Measurements from ENCODE around the gene MACF1. TPM values are rescaled to one million over a fixed set of nuclear protein-coding genes. Genes with fewer than 3 reads are reported as not detected.
A peak's percentile ranks its signal among the peaks of the same experiment; 100 is the strongest.

The MACF1 gene
- total and polyA plus RNA-seq, 5 donors from 2014 or later: 21.8 to 431 (median 26.2) TPM

GRCh38 chr1:39213511-39214002 lies 9.1 kb downstream of the MACF1 start:
- Mint-ChIP-seq H3K27ac (peak overlapping the region; percentile 44 to 92 (median 45)), H3K27me3 (no peaks in the 10 kb centered on the region), H3K4me1 (peaks cover 32 to 59% (median 45%) of the 10 kb centered on the region in 4 donors), H3K4me3 (peak overlapping the region in 3 of 4 donors; percentile 91 to 95 (median 94)), H3K9me3 (peaks cover 0 to 4% (median 0%) of the 10 kb centered on the region in 7 donors), H3K36me3 (peaks cover 8% of the 10 kb centered on the region)
- H3K27ac ChIP-seq (ENCODE audit: insufficient read depth, low read length, poor library complexity, severe bottlenecking): peak overlapping the region; percentile 8
- no peaks in the 10 kb centered on the region for H3K27me3 ChIP-seq (ENCODE audit: control insufficient read depth, insufficient read depth, low read length)
- H3K36me3 ChIP-seq (ENCODE audit: control insufficient read depth, insufficient read depth, low read length): no peaks in the 10 kb centered on the region
- H3K4me1 ChIP-seq (ENCODE audit: control insufficient read depth, insufficient read depth, low read length, poor library complexity, severe bottlenecking): peaks cover 47% of the 10 kb centered on the region
- no peak overlapping the region for H3K4me3 ChIP-seq (ENCODE audit: low read depth, low read length)
- ATAC-seq (ENCODE audit: low read depth in 2 of 2): no peak
- DNase-seq: no peak
- no peaks in the 10 kb centered on the region for H3K9me3 ChIP-seq (ENCODE audit: control insufficient read depth in 2 of 2, low read length in 2 of 2)

- H3K36me3 Mint-ChIP-seq: peaks cover 10% of the 10 kb centered on the region
- H3K4me1 ChIP-seq (ENCODE audit: control insufficient read depth, insufficient read depth, low read length, poor library complexity, severe bottlenecking): peaks cover 53% of the 10 kb centered on the region
- DNase-seq: no peak
- H3K4me3 ChIP-seq (ENCODE audit: low read depth, low read length): peak overlapping the region; percentile 99
- H3K27ac Mint-ChIP-seq: peak overlapping the region; percentile 33 to 92 (median 92)
- peak overlapping the region; percentile 91 to 95 (median 92) for H3K4me3 Mint-ChIP-seq
- no peaks in the 10 kb centered on the region for H3K27me3 ChIP-seq (ENCODE audit: control insufficient read depth, insufficient read depth, low read length)
- peak overlapping the region; percentile 8 for H3K27ac ChIP-seq (ENCODE audit: insufficient read depth, low read length, poor library complexity, severe bottlenecking)
- H3K9me3 ChIP-seq (ENCODE audit: control insufficient read depth in 2 of 2, low read length in 2 of 2): no peaks in the 10 kb centered on the region
- peaks cover 35 to 65% (median 49%) of the 10 kb centered on the region in 4 donors for H3K4me1 Mint-ChIP-seq
- H3K27me3 Mint-ChIP-seq: no peaks in the 10 kb centered on the region
- peaks cover 0 to 4% (median 0%) of the 10 kb centered on the region in 7 donors for H3K9me3 Mint-ChIP-seq
- no peaks in the 10 kb centered on the region for H3K36me3 ChIP-seq (ENCODE audit: control insufficient read depth, insufficient read depth, low read length)
- ATAC-seq (ENCODE audit: low read depth in 2 of 2): no peak
Measured at GRCh38 chr1:39214021-39214713, 9.7 kb downstream of the MACF1 start.

- peaks cover 56% of the 10 kb centered on the region for H3K4me1 ChIP-seq (ENCODE audit: control insufficient read depth, insufficient read depth, low read length, poor library complexity, severe bottlenecking)
- peaks cover 14% of the 10 kb centered on the region for H3K36me3 Mint-ChIP-seq
- peaks cover 35 to 65% (median 49%) of the 10 kb centered on the region in 4 donors for H3K4me1 Mint-ChIP-seq
- no peaks in the 10 kb centered on the region for H3K9me3 ChIP-seq (ENCODE audit: control insufficient read depth in 2 of 2, low read length in 2 of 2)
- H3K27ac ChIP-seq (ENCODE audit: insufficient read depth, low read length, poor library complexity, severe bottlenecking): peak overlapping the region; percentile 79
- no peaks in the 10 kb centered on the region for H3K27me3 ChIP-seq (ENCODE audit: control insufficient read depth, insufficient read depth, low read length)
- peak overlapping the region; percentile 91 to 95 (median 92) for H3K4me3 Mint-ChIP-seq
- peak overlapping the region; percentile 99 for H3K4me3 ChIP-seq (ENCODE audit: low read depth, low read length)
- no peak for DNase-seq
- no peaks in the 10 kb centered on the region for H3K27me3 Mint-ChIP-seq
- peaks cover 3% of the 10 kb centered on the region for H3K36me3 ChIP-seq (ENCODE audit: control insufficient read depth, insufficient read depth, low read length)
- ATAC-seq (ENCODE audit: low read depth in 2 of 2): no peak
- H3K27ac Mint-ChIP-seq: peak overlapping the region; percentile 92 to 98 (median 92)
- peaks cover 0 to 4% (median 0%) of the 10 kb centered on the region in 7 donors for H3K9me3 Mint-ChIP-seq
Measured at GRCh38 chr1:39214714-39214997, 10.2 kb downstream of the MACF1 start.

GRCh38 chr1:39214998-39215873 lies 10.7 kb downstream of the MACF1 start:
- ATAC-seq (ENCODE audit: low read depth in 2 of 2): peak; percentile 67 to 74
- Histone ChIP-seq H3K4me3 (ENCODE audit: low read depth, low read length) (peak overlapping the region; percentile 99), H3K27me3 (ENCODE audit: control insufficient read depth, insufficient read depth, low read length) (no peaks in the 10 kb centered on the region), H3K27ac (ENCODE audit: insufficient read depth, low read length, poor library complexity, severe bottlenecking) (peak overlapping the region; percentile 79), H3K9me3 (ENCODE audit: control insufficient read depth in 2 of 2, low read length in 2 of 2) (no peaks in the 10 kb centered on the region), H3K4me1 (ENCODE audit: control insufficient read depth, insufficient read depth, low read length, poor library complexity, severe bottlenecking) (peaks cover 58% of the 10 kb centered on the region), H3K36me3 (ENCODE audit: control insufficient read depth, insufficient read depth, low read length) (peaks cover 3% of the 10 kb centered on the region)
- Mint-ChIP-seq H3K4me1 (peaks cover 35 to 65% (median 48%) of the 10 kb centered on the region in 4 donors), H3K9me3 (peaks cover 0 to 4% (median 0%) of the 10 kb centered on the region in 7 donors), H3K36me3 (peaks cover 14% of the 10 kb centered on the region), H3K27me3 (no peaks in the 10 kb centered on the region), H3K27ac (peak overlapping the region; percentile 92 to 98 (median 92)), H3K4me3 (peak overlapping the region; percentile 91 to 95 (median 92))
- peak in 2 of 3 donors; percentile 45 to 68 for DNase-seq

- Mint-ChIP-seq H3K4me1 (peaks cover 48 to 73% (median 56%) of the 10 kb centered on the region in 4 donors), H3K27me3 (no peaks in the 10 kb centered on the region), H3K4me3 (peak overlapping the region; percentile 91 to 95 (median 92)), H3K36me3 (peaks cover 21% of the 10 kb centered on the region), H3K9me3 (no peaks in the 10 kb centered on the region), H3K27ac (peak overlapping the region; percentile 76 to 92 (median 86))
- Histone ChIP-seq H3K9me3 (ENCODE audit: control insufficient read depth in 2 of 2, low read length in 2 of 2) (no peaks in the 10 kb centered on the region), H3K36me3 (ENCODE audit: control insufficient read depth, insufficient read depth, low read length) (peaks cover 11% of the 10 kb centered on the region), H3K4me3 (ENCODE audit: low read depth, low read length) (peak overlapping the region; percentile 99), H3K27me3 (ENCODE audit: control insufficient read depth, insufficient read depth, low read length) (no peaks in the 10 kb centered on the region), H3K4me1 (ENCODE audit: control insufficient read depth, insufficient read depth, low read length, poor library complexity, severe bottlenecking) (peaks cover 73% of the 10 kb centered on the region), H3K27ac (ENCODE audit: insufficient read depth, low read length, poor library complexity, severe bottlenecking) (peak overlapping the region; percentile 79)
- ATAC-seq (ENCODE audit: low read depth in 2 of 2): no peak
- DNase-seq: no peak
Measured at GRCh38 chr1:39216771-39217170, 12.3 kb downstream of the MACF1 start.

- Histone ChIP-seq H3K27ac (ENCODE audit: insufficient read depth, low read length, poor library complexity, severe bottlenecking) (no peak overlapping the region), H3K36me3 (ENCODE audit: control insufficient read depth, insufficient read depth, low read length) (peaks cover 21% of the 10 kb centered on the region), H3K27me3 (ENCODE audit: control insufficient read depth, insufficient read depth, low read length) (no peaks in the 10 kb centered on the region), H3K4me3 (ENCODE audit: low read depth, low read length) (peak overlapping the region; percentile 51), H3K4me1 (ENCODE audit: control insufficient read depth, insufficient read depth, low read length, poor library complexity, severe bottlenecking) (peaks cover 63% of the 10 kb centered on the region), H3K9me3 (ENCODE audit: control insufficient read depth in 2 of 2, low read length in 2 of 2) (no peaks in the 10 kb centered on the region)
- ATAC-seq (ENCODE audit: low read depth in 2 of 2) (no peak), DNase-seq (no peak)
- Mint-ChIP-seq H3K4me3 (peak overlapping the region; percentile 12 to 75 (median 38)), H3K27me3 (no peaks in the 10 kb centered on the region), H3K9me3 (no peaks in the 10 kb centered on the region), H3K36me3 (peaks cover 42% of the 10 kb centered on the region), H3K4me1 (peaks cover 42 to 85% (median 65%) of the 10 kb centered on the region in 4 donors), H3K27ac (peak overlapping the region; percentile 39 to 84 (median 42))
Measured at GRCh38 chr1:39220891-39221870, 16.7 kb downstream of the MACF1 start.

Data from CD4-positive, CD25-positive, alpha-beta regulatory T cell (primary cell).